Kidney tubule cell (primary cell): ENCODE data around the gene ACAP3.

Experiments
- DNase-seq: peaks from one replicate; pipeline ENCODE4 v3.0.0-alpha.2; 2018; ENCODE audit warnings: low spot score

Gene ACAP3

GRCh38 chr1:1344655-1345361 is 37.1 kb upstream of the ACAP3 start:
- peak; percentile 95 for DNase-seq

- no peak for DNase-seq
These were observed 36.2 kb upstream of the ACAP3 start for GRCh38 chr1:1343811-1344421.

- DNase-seq, result no peak
These were observed 34.9 kb upstream of the ACAP3 start for GRCh38 chr1:1342584-1343115.

- no peak for DNase-seq
These were observed 34.4 kb upstream of the ACAP3 start for GRCh38 chr1:1342061-1342562.

GRCh38 chr1:1341549-1342021 is 33.9 kb upstream of the ACAP3 start:
- DNase-seq, result no peak

- no peak for DNase-seq
These were observed 33.2 kb upstream of the ACAP3 start for GRCh38 chr1:1340791-1341548.

GRCh38 chr1:1340185-1340584 is 32.5 kb upstream of the ACAP3 start:
- DNase-seq, result no peak

- DNase-seq, result no peak
These were observed 30.5 kb upstream of the ACAP3 start for GRCh38 chr1:1338278-1338677.

- no peak for DNase-seq
These were observed 30.0 kb upstream of the ACAP3 start for GRCh38 chr1:1337793-1338147.

GRCh38 chr1:1336931-1337792 is 29.4 kb upstream of the ACAP3 start:
- DNase-seq, result no peak

- DNase-seq, result no peak
These were observed 28.7 kb upstream of the ACAP3 start for GRCh38 chr1:1336446-1336845.

- DNase-seq, result no peak
These were observed 28.1 kb upstream of the ACAP3 start for GRCh38 chr1:1335792-1336248.

GRCh38 chr1:1335283-1335682 is 27.6 kb upstream of the ACAP3 start:
- DNase-seq, result no peak

GRCh38 chr1:1334835-1335234 is 27.1 kb upstream of the ACAP3 start:
- no peak for DNase-seq

- DNase-seq, result no peak
These were observed 26.0 kb upstream of the ACAP3 start for GRCh38 chr1:1333551-1334241.

- no peak for DNase-seq
These were observed 25.2 kb upstream of the ACAP3 start for GRCh38 chr1:1332774-1333480.

GRCh38 chr1:1332031-1332755 is 24.5 kb upstream of the ACAP3 start:
- DNase-seq, result no peak

GRCh38 chr1:1331068-1331965 is 23.6 kb upstream of the ACAP3 start, which contains the start of gene TAS1R3:
Gene TAS1R3 (plus strand): TSS chr1:1331280. CDS start chr1:1331346, 66 bp downstream.
- no peak for DNase-seq
